ENCODE data around the gene PATZ1. TPM values are rescaled to one million over a fixed set of nuclear protein-coding genes. Genes with fewer than 3 reads are reported as not detected.

Gene PATZ1
- total RNA-seq, 1 donor from 2014 or later, result 105 TPM

- no peak for TF ChIP-seq CTCF (conservative IDR thresholded peaks at IDR 0.05)
- Mint-ChIP-seq H3K36me3 (ENCODE audit: low read depth) (peaks cover 33% of the 10 kb centered on the region), H3K27ac (ENCODE audit: unreplicated experiment) (no peak overlapping the region), H3K27me3 (ENCODE audit: low read depth) (no peaks in the 10 kb centered on the region), H3K9me3 (no peaks in the 10 kb centered on the region), H3K4me1 (peaks cover 36% of the 10 kb centered on the region), H3K4me3 (no peak overlapping the region)
- DNase-seq (ENCODE audit: low read depth, low spot score), result no peak
Observed at GRCh38 chr22:31337178-31337577, 9.0 kb downstream of the PATZ1 start.

DNA sequence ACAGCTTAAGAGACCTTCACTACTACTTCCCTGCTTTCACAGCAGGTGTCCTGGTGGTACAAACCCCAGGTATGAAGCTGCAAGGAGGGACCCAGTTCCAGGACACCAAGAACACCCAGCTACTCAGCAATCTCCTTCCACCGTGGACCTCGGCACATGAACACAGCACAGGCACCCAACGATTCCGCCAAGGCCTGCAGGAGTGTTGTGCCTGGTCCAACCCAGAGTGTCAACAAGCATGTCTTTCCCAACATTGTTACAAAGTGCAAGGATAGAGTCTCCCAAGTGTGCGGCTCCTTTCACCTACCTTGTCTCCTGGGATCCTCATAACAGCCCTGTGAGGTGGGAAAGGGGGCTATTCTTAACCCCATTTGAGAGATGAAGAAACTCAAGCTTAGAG lies 11.8 kb downstream of the PATZ1 start:
- Mint-ChIP-seq H3K27me3 (ENCODE audit: low read depth) (no peaks in the 10 kb centered on the region), H3K9me3 (no peaks in the 10 kb centered on the region)

GRCh38 chr22:31333641-31334040 lies 12.5 kb downstream of the PATZ1 start:
- no peak for DNase-seq (ENCODE audit: low read depth, low spot score)
- no peak for TF ChIP-seq CTCF (conservative IDR thresholded peaks at IDR 0.05)
- Mint-ChIP-seq H3K4me1 (peaks cover 5% of the 10 kb centered on the region), H3K27me3 (ENCODE audit: low read depth) (no peaks in the 10 kb centered on the region), H3K9me3 (no peaks in the 10 kb centered on the region), H3K27ac (ENCODE audit: unreplicated experiment) (no peak overlapping the region), H3K4me3 (no peak overlapping the region), H3K36me3 (ENCODE audit: low read depth) (peaks cover 28% of the 10 kb centered on the region)

More for the DNA sequence above, 11.8 kb downstream of the PATZ1 start:
- no peak overlapping the region for H3K4me3 Mint-ChIP-seq
- peaks cover 30% of the 10 kb centered on the region for H3K36me3 Mint-ChIP-seq (ENCODE audit: low read depth)
- DNase-seq (ENCODE audit: low read depth, low spot score), result no peak
- H3K4me1 Mint-ChIP-seq, result peaks cover 10% of the 10 kb centered on the region
- H3K27ac Mint-ChIP-seq (ENCODE audit: unreplicated experiment), result no peak overlapping the region
- TF ChIP-seq CTCF (conservative IDR thresholded peaks at IDR 0.05), result no peak

DNA sequence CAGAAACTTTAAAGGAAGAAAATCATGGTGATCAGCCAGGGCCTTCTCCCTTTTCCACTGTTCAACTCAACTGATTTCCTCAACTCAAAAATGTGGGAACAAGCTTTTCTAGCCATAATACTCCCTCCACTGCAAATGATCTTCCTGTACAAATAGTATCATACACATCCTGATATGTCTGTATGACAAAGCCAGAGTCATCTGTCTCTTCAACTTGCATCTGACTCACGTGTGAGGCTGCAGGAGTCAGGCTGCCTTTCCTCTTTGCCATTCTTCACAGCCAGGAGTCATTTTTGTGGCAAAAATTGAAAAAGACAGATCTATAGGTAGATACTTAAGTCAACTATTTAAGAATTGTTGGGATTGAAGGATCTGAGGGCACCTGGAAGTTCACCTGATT lies 13.3 kb downstream of the PATZ1 start:
- peaks cover under 1% of the 10 kb centered on the region for H3K4me1 Mint-ChIP-seq
- TF ChIP-seq CTCF (conservative IDR thresholded peaks at IDR 0.05), result no peak
- no peak overlapping the region for H3K27ac Mint-ChIP-seq (ENCODE audit: unreplicated experiment)
- no peaks in the 10 kb centered on the region for H3K27me3 Mint-ChIP-seq (ENCODE audit: low read depth)
- DNase-seq (ENCODE audit: low read depth, low spot score), result no peak
- peaks cover 26% of the 10 kb centered on the region for H3K36me3 Mint-ChIP-seq (ENCODE audit: low read depth)
- H3K4me3 Mint-ChIP-seq, result no peak overlapping the region
- H3K9me3 Mint-ChIP-seq, result no peaks in the 10 kb centered on the region

DNA sequence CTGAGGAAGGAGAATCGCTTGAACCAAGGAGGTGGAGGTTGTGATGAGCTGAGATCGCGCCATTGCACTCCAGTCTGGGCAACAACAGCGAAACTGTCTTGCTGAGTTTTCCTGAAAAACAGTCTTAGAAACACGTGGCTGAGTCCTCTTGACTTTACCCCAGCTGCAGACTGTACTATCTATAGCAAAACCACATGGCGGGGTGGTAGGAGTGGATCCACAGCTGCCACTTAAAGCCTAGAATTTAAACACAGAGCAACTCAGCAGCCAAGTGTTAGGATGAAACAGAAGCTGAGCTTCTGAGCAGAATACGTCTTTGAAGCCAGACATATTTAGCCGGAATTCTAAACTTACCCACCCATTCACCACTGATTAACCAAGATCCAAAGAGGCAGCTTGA lies 14.1 kb downstream of the PATZ1 start:
- TF ChIP-seq CTCF (conservative IDR thresholded peaks at IDR 0.05), result no peak
- Mint-ChIP-seq H3K27me3 (ENCODE audit: low read depth) (no peaks in the 10 kb centered on the region), H3K36me3 (ENCODE audit: low read depth) (peaks cover 26% of the 10 kb centered on the region), H3K4me1 (no peaks in the 10 kb centered on the region), H3K27ac (ENCODE audit: unreplicated experiment) (no peak overlapping the region), H3K9me3 (no peaks in the 10 kb centered on the region), H3K4me3 (no peak overlapping the region)
- DNase-seq (ENCODE audit: low read depth, low spot score), result no peak
